ENCODE results near the gene AGO4. TPM values are rescaled to one million over a fixed set of nuclear protein-coding genes. Genes with fewer than 3 reads are reported as not detected.

The AGO4 gene
- polyA plus RNA-seq, 1 donor (not counting 4 experiments of a cell fraction or from before 2014, with no cell fraction given), result 5.2 TPM

GRCh38 chr1:35838693-35839245 lies 31.0 kb downstream of the AGO4 start:
- H4K20me1 ChIP-seq (ENCODE audit: control insufficient read depth, extremely low read depth, insufficient read depth, low read length), result no peaks in the 10 kb centered on the region
- no peaks in the 10 kb centered on the region for H3K9me3 ChIP-seq (ENCODE audit: control insufficient read depth, low read depth, low read length)
- H3K4me3 ChIP-seq (ENCODE audit: control insufficient read depth in 2 of 3, extremely low read depth in 1 of 3, insufficient read depth in 2 of 3, low read depth in 1 of 3, low read length in 3 of 3), result no peak overlapping the region
- no peak overlapping the region for H3K27ac ChIP-seq (ENCODE audit: control insufficient read depth, insufficient read depth, low read length)
- TF ChIP-seq CTCF (optimal IDR thresholded peaks at IDR 0.05 in 1 of 3, IDR thresholded peaks at IDR 0.05 in 1 of 3, conservative IDR thresholded peaks at IDR 0.05 in 1 of 3; ENCODE audit: extremely low read depth in 1 of 3, insufficient read depth in 2 of 3, low read length in 3 of 3) (no peak), EZH2 (IDR thresholded peaks at IDR 0.05; ENCODE audit: low read length) (no peak)
- DNase-seq (ENCODE audit: low read depth, low spot score) (no peak), FAIRE-seq (no peak)
- peaks cover 7% of the 10 kb centered on the region for H3K4me1 ChIP-seq (ENCODE audit: control insufficient read depth, extremely low read depth, insufficient read depth, low read length)
- H3K36me3 ChIP-seq (ENCODE audit: control insufficient read depth in 2 of 2, extremely low read depth in 1 of 2, insufficient read depth in 2 of 2, low read length in 2 of 2), result peaks cover 4 to 5% of the 10 kb centered on the region in 2 experiments
- H3K4me2 ChIP-seq (ENCODE audit: control insufficient read depth, extremely low read depth, insufficient read depth, low read depth, low read length), result no peak overlapping the region
- H3K9ac ChIP-seq (ENCODE audit: control insufficient read depth, extremely low read depth, insufficient read depth, low read length), result no peak overlapping the region
- dilution Hi-C loops (cut with MboI; ENCODE audit: extremely low pct_ligation_motif_present, low sequenced_read_pairs), result no loop called here
- no peaks in the 10 kb centered on the region for H3K9me1 ChIP-seq (ENCODE audit: control insufficient read depth, extremely low read depth, insufficient read depth, low read length)
- no peaks in the 10 kb centered on the region for H3K27me3 ChIP-seq (ENCODE audit: control insufficient read depth, extremely low read depth, insufficient read depth, low read length)
- H3K79me2 ChIP-seq (ENCODE audit: control insufficient read depth, insufficient read depth, low read length), result no peaks in the 10 kb centered on the region
- no peak overlapping the region for H2AFZ ChIP-seq (ENCODE audit: control insufficient read depth, low read length)

GRCh38 chr1:35844826-35845225 lies 37.0 kb downstream of the AGO4 start:
- H3K9me3 ChIP-seq (ENCODE audit: control insufficient read depth, low read depth, low read length), result no peaks in the 10 kb centered on the region
- no peak for FAIRE-seq
- TF ChIP-seq CTCF (optimal IDR thresholded peaks at IDR 0.05 in 1 of 3, IDR thresholded peaks at IDR 0.05 in 1 of 3, conservative IDR thresholded peaks at IDR 0.05 in 1 of 3; ENCODE audit: extremely low read depth in 1 of 3, insufficient read depth in 2 of 3, low read length in 3 of 3) (no peak), EZH2 (IDR thresholded peaks at IDR 0.05; ENCODE audit: low read length) (no peak)
- H3K79me2 ChIP-seq (ENCODE audit: control insufficient read depth, insufficient read depth, low read length), result no peaks in the 10 kb centered on the region
- H4K20me1 ChIP-seq (ENCODE audit: control insufficient read depth, extremely low read depth, insufficient read depth, low read length), result no peaks in the 10 kb centered on the region
- H3K36me3 ChIP-seq (ENCODE audit: control insufficient read depth in 2 of 2, extremely low read depth in 1 of 2, insufficient read depth in 2 of 2, low read length in 2 of 2), result peaks cover 4 to 5% of the 10 kb centered on the region in 2 experiments
- H3K4me3 ChIP-seq (ENCODE audit: control insufficient read depth in 2 of 3, extremely low read depth in 1 of 3, insufficient read depth in 2 of 3, low read depth in 1 of 3, low read length in 3 of 3), result no peak overlapping the region
- H3K9ac ChIP-seq (ENCODE audit: control insufficient read depth, extremely low read depth, insufficient read depth, low read length), result no peak overlapping the region
- H3K27me3 ChIP-seq (ENCODE audit: control insufficient read depth, extremely low read depth, insufficient read depth, low read length), result no peaks in the 10 kb centered on the region
- H3K27ac ChIP-seq (ENCODE audit: control insufficient read depth, insufficient read depth, low read length), result no peak overlapping the region
- no peak overlapping the region for H3K4me2 ChIP-seq (ENCODE audit: control insufficient read depth, extremely low read depth, insufficient read depth, low read depth, low read length)
- H3K9me1 ChIP-seq (ENCODE audit: control insufficient read depth, extremely low read depth, insufficient read depth, low read length), result no peaks in the 10 kb centered on the region
- DNase-seq (ENCODE audit: low read depth, low spot score), result no peak
- H2AFZ ChIP-seq (ENCODE audit: control insufficient read depth, low read length), result no peak overlapping the region
- H3K4me1 ChIP-seq (ENCODE audit: control insufficient read depth, extremely low read depth, insufficient read depth, low read length), result no peaks in the 10 kb centered on the region
- dilution Hi-C loops (cut with MboI; ENCODE audit: extremely low pct_ligation_motif_present, low sequenced_read_pairs), result no loop called here
